OCI-LY1 (cell line): ENCODE data around the gene AKT1S1.

ENCODE experiments used
- H2AFZ ChIP-seq: fragments of 200-600 bp; sonication (generic), shearing (Covaris generic); 2 replicates; pipeline ENCODE4 v1.6.0; 2014; ENCODE audit warnings: antibody characterized with exemption, mild to moderate bottlenecking, low read length
- H3F3A ChIP-seq: fragments of 200-600 bp; sonication (generic), shearing (Covaris generic); 2 replicates; pipeline ENCODE4 v1.6.0; 2014; ENCODE audit warnings: mild to moderate bottlenecking, antibody characterized with exemption, low read length, moderate library complexity; ENCODE audit not compliant: insufficient read depth
- H3K27ac ChIP-seq: fragments of 200-600 bp; sonication (generic); 2 replicates; pipeline ENCODE4 v1.5.1; 2014; ENCODE audit warnings: low read length, mixed run types, mild to moderate bottlenecking, low read depth; ENCODE audit not compliant: poor library complexity, severe bottlenecking
- H3K27me3 ChIP-seq: fragments of 200-600 bp; sonication (generic); 2 replicates; pipeline ENCODE4 v1.6.0; 2014; ENCODE audit warnings: antibody characterized with exemption, mild to moderate bottlenecking, low read length, moderate library complexity; ENCODE audit not compliant: insufficient read depth
- H3K36me3 ChIP-seq: fragments of 200-600 bp; sonication (generic); 2 replicates; pipeline ENCODE4 v1.6.1; 2014; ENCODE audit warnings: mild to moderate bottlenecking, antibody characterized with exemption, low read length, moderate library complexity, mixed read lengths; ENCODE audit not compliant: insufficient read depth
- H3K4me1 ChIP-seq: fragments of 200-600 bp; sonication (generic); 2 replicates; pipeline ENCODE4 v1.5.1; 2014; ENCODE audit warnings: mild to moderate bottlenecking, low read length, moderate library complexity; ENCODE audit not compliant: insufficient read depth, severe bottlenecking
- H3K4me2 ChIP-seq: fragments of 200-600 bp; sonication (generic), shearing (Covaris generic); 2 replicates; pipeline ENCODE4 v1.6.1; 2014; ENCODE audit warnings: low read length
- H3K4me3 ChIP-seq: fragments of 200-600 bp; sonication (generic); 2 replicates; pipeline ENCODE4 v1.5.1; 2014; ENCODE audit warnings: low read length, low read depth, mild to moderate bottlenecking, mixed read lengths; ENCODE audit not compliant: poor library complexity, severe bottlenecking
- H3K79me2 ChIP-seq: fragments of 200-600 bp; shearing (Covaris generic); 2 replicates; pipeline ENCODE4 v1.6.1; 2016; ENCODE audit warnings: mixed run types, low read length, mixed read lengths; ENCODE audit not compliant: insufficient read depth
- H3K9ac ChIP-seq: fragments of 200-600 bp; sonication (generic), shearing (Covaris generic); 2 replicates; pipeline ENCODE4 v1.6.1; 2014; ENCODE audit warnings: mild to moderate bottlenecking, low read length, mixed read lengths
- H3K9me2 ChIP-seq: fragments of 200-600 bp; sonication (generic), shearing (Covaris generic); 2 replicates; pipeline ENCODE4 v1.6.1; 2014; ENCODE audit warnings: low read depth, mild to moderate bottlenecking, low read length, mixed read lengths
- H3K9me3 ChIP-seq: fragments of 200-600 bp; shearing (Covaris generic); 2 replicates; pipeline ENCODE4 v1.6.1; 2014; ENCODE audit warnings: low read length, mixed read lengths
- H4K20me1 ChIP-seq: fragments of 200-600 bp; sonication (generic), shearing (Covaris generic); 2 replicates; pipeline ENCODE4 v1.6.0; 2016; ENCODE audit warnings: mild to moderate bottlenecking, low read length; ENCODE audit not compliant: insufficient read depth
- EZH2 ChIP-seq: fragments of 200-600 bp; sonication (generic), shearing (Covaris generic); IDR thresholded peaks from 2 replicates; pipeline ENCODE4 v1.8.0; 2017; ENCODE audit warnings: borderline replicate concordance, mixed run types, mild to moderate bottlenecking, antibody characterized with exemption, low read length, moderate library complexity, mixed read lengths
- TF ChIP-seq, protein P1 (sequence below): fragments of 200-600 bp; sonication (generic), shearing (Covaris generic); IDR thresholded peaks from 2 replicates; pipeline ENCODE4 v1.5.1; 2017; ENCODE audit warnings: mild to moderate bottlenecking, antibody characterized with exemption, low read length, moderate library complexity, mixed read lengths

Gene AKT1S1

GRCh38 chr19:49840321-49840720, 36.8 kb downstream of the AKT1S1 start:
- no peak overlapping the region for H3K4me3 ChIP-seq
- H3K36me3 ChIP-seq = peaks cover 64% of the 10 kb centered on the region
- H3F3A ChIP-seq = peaks cover 7% of the 10 kb centered on the region; the same call in 1 of the 2 replicates
- no peak overlapping the region for H3K27ac ChIP-seq
- H3K79me2 ChIP-seq = no peaks in the 10 kb centered on the region
- H3K4me2 ChIP-seq = no peak overlapping the region
- H3K4me1 ChIP-seq = peaks cover 33% of the 10 kb centered on the region
- H3K9me3 ChIP-seq = no peaks in the 10 kb centered on the region
- H3K27me3 ChIP-seq = no peaks in the 10 kb centered on the region
- no peak overlapping the region for H2AFZ ChIP-seq
- no peak for TF ChIP-seq EZH2
- TF ChIP-seq, protein P1, sequence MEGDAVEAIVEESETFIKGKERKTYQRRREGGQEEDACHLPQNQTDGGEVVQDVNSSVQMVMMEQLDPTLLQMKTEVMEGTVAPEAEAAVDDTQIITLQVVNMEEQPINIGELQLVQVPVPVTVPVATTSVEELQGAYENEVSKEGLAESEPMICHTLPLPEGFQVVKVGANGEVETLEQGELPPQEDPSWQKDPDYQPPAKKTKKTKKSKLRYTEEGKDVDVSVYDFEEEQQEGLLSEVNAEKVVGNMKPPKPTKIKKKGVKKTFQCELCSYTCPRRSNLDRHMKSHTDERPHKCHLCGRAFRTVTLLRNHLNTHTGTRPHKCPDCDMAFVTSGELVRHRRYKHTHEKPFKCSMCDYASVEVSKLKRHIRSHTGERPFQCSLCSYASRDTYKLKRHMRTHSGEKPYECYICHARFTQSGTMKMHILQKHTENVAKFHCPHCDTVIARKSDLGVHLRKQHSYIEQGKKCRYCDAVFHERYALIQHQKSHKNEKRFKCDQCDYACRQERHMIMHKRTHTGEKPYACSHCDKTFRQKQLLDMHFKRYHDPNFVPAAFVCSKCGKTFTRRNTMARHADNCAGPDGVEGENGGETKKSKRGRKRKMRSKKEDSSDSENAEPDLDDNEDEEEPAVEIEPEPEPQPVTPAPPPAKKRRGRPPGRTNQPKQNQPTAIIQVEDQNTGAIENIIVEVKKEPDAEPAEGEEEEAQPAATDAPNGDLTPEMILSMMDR = no peak
- no peaks in the 10 kb centered on the region for H3K9me2 ChIP-seq
- H4K20me1 ChIP-seq = no peaks in the 10 kb centered on the region
- no peak overlapping the region for H3K9ac ChIP-seq

- no peak for TF ChIP-seq EZH2
- TF ChIP-seq, protein P1 = no peak
- Histone ChIP-seq H3K27ac (no peak overlapping the region), H2AFZ (no peak overlapping the region), H3K9ac (no peak overlapping the region), H3K4me2 (no peak overlapping the region), H3K36me3 (peaks cover 70% of the 10 kb centered on the region), H3K79me2 (no peaks in the 10 kb centered on the region), H3F3A (peaks cover 7% of the 10 kb centered on the region; the same call in 1 of the 2 replicates), H3K9me3 (no peaks in the 10 kb centered on the region), H3K4me3 (no peak overlapping the region), H3K9me2 (no peaks in the 10 kb centered on the region), H4K20me1 (no peaks in the 10 kb centered on the region), H3K27me3 (no peaks in the 10 kb centered on the region), H3K4me1 (peaks cover 30% of the 10 kb centered on the region)
Observed at GRCh38 chr19:49839713-49840112, 37.4 kb downstream of the AKT1S1 start.

GRCh38 chr19:49838885-49839588, 38.1 kb downstream of the AKT1S1 start:
- H3K9me2 ChIP-seq = no peaks in the 10 kb centered on the region
- H2AFZ ChIP-seq = no peak overlapping the region
- H3K79me2 ChIP-seq = no peaks in the 10 kb centered on the region
- H4K20me1 ChIP-seq = no peaks in the 10 kb centered on the region
- peaks cover 23% of the 10 kb centered on the region for H3K4me1 ChIP-seq
- H3K9ac ChIP-seq = no peak overlapping the region
- peaks cover 77% of the 10 kb centered on the region for H3K36me3 ChIP-seq
- no peak overlapping the region for H3K4me3 ChIP-seq
- TF ChIP-seq EZH2 = no peak
- TF ChIP-seq, protein P1 = no peak
- no peaks in the 10 kb centered on the region for H3K27me3 ChIP-seq
- no peak overlapping the region for H3K4me2 ChIP-seq
- H3K27ac ChIP-seq = no peak overlapping the region
- H3K9me3 ChIP-seq = no peaks in the 10 kb centered on the region
- peaks cover 7% of the 10 kb centered on the region; the same call in 1 of the 2 replicates for H3F3A ChIP-seq
